Activated T-cell treated with anti-CD3 and anti-CD28 coated beads for 48 hours (primary cell): Measurements from ENCODE around the gene ALDH4A1.

ENCODE experiments used
- DNase-seq: peaks from one replicate; pipeline ENCODE4 v3.0.0-alpha.2; 2020; ENCODE audit warnings: low read depth

Gene ALDH4A1

DNA sequence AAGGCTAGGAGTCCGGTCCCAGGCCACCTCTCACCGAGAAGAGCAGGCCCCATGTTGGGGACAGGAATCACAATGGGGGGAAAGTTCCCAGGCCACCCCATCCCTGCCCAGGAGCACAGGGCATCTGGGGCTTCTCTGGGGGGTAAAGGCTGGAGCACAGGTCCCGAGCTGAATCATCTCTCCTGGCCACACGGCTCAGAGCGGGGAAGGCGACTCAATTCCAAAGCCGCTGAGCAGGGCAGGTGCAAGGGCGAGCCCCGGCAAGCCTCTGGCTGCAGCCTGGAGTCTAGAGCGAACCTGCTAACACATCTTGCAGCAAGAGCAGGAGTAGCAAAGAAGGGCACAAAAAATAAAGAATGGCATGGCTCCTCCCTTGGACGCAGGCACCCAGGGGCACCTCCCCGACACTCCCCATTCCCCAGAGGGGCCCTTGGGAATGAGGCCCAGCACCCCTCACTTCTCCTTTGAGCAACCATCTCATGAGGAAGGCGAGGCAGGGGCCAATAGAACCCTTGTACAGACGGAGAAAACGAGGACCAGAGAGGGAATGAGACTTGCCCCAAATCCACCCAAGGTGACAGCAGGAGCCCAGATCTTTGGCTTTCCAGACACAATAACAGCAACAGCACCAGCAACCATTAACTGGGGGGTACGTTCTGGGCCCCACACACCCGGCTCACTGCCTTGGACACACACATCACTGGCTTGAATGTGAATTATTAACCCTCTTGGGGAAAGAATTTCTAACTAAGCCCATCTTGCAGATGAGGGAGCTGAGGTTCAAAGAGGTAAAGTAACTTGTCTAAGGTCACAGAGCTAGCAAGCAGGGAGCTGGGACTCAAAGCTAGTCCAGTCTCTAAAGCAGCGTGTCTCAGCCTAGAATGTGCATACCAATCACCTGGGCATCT is 20.7 kb upstream of the ALDH4A1 start:
- no peak for DNase-seq

DNA sequence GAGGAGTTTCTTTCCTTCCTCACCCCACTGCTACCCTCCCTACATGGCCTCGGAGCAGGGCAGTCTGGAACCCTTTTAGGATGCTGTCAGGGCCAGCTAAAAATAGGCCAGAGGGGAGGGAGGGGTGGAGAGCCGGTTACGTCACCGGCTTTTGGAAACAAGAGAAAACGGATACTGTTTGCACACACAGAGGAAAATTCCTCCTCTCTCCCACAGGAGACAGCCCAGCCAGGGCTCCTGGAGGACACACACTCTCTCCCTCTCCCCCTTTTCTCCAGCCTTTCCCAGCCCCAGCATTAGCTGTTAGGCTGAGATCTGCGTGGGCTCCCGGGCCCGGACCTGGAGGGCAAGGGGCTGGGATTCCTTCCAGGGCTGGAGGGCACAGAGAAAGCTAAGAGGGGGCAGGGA is 20.0 kb upstream of the ALDH4A1 start:
- no peak for DNase-seq

DNA sequence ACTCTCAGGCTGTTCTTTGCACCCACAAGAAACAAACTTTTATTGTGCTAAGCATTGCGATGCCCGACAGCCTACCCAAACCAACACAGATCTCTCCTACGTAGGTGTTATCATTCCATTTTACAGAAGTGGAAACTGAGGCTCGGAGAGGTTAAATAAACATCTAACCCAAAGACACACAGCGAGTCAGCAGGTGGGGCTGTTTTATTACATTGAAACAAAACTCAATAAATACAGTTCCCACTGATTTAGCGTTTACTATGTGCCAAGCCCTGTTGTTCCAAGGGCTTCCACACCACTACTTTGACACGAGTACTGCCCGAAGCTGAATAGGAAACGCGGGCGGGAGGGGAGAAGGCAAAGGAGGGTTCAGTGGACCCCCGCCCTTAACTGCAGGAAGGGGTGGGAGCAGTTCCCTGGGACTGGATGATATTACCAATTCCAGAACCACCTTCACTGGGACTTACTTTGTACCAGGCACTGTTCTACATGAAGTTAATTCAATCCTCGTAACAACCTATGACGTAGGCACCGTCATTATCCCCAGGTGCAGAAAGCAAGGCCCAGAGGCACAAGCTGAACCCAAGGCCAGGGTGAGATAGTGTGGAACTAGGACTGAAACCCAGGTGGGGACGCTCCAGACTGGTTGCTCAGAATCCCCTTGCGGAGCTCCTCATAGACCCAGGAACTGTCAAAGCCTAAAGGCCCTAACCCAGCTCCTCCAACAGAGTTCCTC is 19.3 kb upstream of the ALDH4A1 start:
- DNase-seq = no peak

DNA sequence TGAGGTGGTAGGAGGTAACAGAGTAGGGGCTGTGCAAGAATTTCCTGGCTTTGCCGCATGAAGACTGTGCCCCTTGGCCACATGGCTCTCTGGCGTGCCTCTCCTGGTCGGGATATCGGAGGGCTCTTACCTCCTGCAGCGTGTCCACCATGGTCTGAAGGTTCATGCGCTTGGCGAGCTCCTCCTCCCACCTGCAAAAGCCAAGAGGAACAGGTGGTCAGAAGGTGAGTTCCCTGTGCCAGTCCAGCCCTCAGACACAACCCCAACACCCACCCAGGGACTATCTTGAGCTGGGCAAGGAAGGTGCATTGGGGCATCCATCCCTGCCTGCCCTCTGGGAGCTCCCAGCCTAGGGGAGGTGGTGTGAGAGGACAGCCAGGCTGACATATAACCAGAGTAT is 18.6 kb upstream of the ALDH4A1 start:
- no peak for DNase-seq

DNA sequence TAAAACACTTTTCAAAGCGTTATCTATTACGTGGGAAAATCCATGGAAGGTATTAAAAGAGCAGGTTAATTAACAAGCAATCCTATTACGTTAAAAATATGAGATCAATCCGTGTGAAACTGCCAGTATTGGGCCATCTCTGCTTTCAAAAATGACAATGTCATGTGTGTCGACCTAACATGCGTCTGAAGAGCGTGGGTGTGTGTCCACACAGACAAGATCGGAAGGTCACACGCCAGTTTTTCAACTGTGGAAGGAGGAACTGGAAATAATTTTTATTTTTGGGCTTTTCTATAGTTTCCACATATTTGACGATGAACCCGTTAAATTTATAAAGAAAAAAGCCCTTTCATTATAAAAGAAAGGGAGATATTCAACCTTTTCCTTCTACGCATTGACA is 17.6 kb upstream of the ALDH4A1 start:
- no peak for DNase-seq

DNA sequence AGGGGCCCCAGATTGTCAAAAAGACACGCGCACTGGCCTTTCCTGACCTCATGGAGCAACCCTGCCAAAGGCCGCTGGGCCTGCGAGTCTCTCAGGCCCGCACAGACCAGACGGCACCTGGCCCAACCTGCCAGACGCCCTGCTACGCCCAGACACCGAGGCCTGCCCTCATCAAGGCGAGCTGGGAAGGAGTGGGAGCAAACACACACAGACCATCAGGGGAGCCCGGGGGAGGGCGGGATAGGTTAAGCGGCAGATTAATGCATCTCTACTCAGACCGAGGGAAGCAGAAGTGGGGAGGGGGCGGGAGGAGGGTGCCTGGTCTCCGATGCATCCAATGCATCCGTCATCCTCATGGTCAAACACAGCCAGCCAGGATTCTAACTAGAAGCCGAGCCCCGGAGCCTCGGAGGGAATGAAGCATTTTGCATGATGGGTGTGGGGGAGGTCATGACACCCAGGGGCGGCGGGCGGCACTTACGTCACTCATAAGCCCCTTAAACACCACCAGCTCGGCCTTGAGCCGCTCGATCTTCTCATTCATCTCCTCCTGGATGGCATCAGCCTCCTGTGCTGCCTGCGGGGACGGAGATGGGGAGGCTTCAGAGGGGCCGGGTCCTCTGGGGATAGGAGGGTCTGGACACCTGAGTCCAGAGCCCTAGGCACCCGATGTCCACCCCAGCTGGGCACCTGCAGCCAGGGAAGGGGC is 17.0 kb upstream of the ALDH4A1 start:
- DNase-seq = no peak

DNA sequence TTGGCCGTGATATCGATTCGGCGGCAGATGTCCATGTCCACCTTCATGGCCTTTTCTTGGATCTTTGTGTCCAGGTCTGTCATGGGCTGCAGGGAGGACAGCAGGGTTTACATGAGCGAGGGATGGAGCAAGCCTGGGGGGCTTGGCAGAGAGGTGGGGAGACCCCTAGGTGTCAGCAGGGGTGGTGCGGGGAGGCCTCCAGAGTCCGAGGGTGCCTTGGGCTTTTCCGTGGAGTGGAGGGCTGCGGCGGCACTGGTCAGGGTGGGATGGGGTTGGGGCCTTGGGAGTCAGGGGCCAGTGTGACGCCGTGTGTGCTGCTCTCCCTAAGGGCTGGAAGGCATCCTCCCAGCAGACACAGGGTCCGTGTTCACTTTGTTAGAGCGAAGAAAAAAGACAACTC is 16.1 kb upstream of the ALDH4A1 start:
- DNase-seq = no peak

DNA sequence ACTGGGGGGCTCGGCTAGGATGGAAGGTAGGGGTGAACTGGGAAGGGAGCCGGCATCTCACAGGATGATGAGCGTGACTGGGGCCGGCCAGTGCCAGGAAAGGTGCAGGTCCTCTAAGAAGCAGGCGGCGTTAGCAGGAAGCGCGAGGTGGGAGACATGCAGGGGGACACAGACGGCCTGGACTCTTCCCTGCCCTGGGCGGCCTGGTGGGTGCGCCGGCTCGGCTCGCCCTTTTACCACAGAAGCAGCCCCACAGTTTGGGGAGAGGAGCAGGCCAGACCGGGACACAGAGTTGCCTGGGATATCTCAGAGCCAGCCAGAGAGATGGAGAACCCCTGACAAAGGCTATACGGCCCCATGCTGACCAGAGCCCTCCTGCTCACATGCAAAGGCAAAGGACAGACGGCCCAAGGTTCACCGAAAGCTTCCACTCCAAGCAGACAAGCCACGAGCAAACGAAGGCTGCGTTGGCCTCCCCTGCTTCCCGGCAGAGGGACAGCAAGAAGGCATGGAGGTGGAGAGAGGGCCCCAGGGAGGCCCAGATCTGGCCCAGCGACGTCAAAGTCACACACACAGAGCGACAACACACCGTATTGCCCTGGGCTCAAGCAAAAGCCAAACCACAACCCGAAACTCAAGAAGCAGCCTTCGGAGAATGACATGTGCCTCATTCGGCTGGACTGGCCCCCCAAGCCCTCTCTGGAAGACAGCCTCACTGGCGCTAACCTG is 14.9 kb upstream of the ALDH4A1 start:
- DNase-seq = no peak

DNA sequence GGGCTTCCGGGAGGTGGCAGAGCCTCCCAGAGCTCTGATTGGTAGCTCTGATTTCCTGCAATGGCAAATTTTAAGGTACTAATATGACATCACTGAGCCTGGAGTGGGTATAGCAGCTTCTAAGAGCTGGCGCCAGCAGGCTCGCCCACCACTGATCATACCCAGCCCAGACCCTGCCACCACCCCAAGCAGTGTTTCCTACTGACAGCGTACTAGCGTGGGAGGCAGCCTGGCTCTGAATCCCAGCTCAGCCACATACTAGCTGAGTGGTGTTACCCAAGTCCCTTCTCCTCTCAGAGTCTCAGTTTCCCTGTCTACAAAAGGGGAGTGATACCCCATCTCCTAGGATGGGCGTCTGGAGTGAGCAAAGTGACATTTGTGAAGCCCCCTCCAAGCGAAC is 13.0 kb upstream of the ALDH4A1 start:
- DNase-seq = no peak

DNA sequence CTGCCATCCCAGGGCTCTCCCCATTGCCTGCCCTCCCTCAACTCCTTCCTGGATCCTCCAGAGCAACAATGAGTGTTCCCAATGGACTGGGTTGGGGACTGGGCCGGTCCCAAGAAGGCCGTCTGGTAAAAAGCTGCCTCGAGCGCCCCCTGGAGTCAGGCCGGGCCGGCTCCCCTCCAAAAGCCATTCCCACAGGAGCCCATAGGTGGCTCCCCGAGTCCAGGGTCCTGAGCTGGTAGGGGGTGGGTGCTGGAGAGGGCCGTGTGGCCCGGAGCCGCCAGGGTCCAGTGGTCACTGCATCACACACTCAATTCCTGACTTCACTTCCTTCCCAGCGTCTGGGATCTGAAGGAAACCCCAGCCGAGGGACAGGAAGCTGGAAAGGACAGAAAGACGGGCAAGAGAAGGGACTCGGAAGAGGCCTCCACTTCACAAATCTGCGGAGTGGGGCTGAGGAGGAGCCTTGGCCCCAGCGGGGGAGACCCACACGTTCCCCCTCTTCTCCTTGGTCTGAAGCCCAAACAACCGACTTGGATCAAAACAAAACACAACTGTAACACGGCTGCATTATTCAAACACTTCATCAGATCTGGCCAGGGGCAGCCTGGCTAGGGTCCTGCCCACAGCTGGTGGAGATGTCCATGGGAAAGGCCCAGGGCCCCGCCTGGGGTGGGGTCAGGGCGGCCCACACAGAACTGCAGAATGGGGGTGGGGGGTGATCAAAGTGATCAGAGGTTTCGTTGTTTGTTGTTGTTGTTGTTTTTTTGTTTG is 10.9 kb upstream of the ALDH4A1 start:
- DNase-seq = peak; percentile 72

DNA sequence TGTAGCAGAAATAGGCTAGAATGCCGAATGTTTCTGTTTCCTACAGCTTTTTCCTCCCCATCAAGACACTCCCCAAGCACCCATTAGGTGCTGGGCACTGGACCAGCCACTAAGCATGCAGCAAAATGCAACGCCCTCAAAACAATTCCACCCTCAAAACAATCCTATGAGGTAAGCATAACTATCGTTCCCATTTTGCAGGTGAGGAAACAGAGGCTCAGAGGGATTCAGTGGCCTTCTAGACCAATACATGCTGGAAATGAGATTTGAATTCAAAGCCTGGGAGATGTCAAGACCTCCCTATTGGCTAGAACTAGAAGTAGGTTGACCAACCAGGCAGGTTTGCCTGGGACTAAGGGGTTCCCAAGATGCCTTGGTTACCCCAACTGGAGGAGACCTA is 10.2 kb upstream of the ALDH4A1 start:
- no peak for DNase-seq

DNA sequence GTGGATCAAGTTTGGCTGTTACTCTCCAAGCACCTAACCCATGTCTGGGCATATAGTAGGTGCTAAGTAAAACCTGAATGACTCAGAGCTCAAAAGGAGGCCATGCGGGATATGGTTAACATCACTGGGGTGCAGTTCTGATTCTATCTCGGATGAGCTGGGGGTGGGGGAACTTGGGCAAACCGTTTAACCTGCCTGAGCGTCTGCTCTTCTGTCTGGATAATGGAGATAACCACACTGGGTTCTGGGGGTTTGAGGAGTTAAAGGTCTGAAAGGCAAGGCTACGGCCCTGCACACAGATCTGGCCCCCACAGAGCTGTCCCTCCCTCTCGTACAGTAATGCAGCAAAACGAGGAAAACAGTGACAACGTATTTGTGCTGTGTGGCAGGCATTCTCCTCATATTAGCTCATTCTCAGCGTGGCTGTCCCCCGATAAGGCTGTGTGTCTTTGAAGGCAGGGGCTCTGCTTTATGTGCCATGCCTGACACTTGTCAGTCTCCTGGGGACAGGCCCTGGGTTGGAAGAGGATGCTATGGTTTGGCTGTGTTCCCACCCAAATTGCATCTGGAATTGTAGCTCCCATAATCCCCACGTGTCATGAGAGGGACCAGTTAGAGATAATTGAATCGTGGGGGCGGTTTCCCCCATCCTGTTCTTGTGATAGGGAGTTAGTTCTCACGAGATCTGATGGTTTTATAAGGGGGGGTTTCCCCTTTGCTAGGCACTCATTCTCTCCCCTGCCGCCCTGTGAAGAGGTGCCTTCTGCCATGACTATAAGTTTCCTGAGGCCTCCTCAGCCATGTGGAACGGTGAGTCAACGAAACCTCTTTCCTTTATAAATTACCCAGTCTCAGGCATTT is 6.8 kb upstream of the ALDH4A1 start:
- peak; percentile 23 for DNase-seq

DNA sequence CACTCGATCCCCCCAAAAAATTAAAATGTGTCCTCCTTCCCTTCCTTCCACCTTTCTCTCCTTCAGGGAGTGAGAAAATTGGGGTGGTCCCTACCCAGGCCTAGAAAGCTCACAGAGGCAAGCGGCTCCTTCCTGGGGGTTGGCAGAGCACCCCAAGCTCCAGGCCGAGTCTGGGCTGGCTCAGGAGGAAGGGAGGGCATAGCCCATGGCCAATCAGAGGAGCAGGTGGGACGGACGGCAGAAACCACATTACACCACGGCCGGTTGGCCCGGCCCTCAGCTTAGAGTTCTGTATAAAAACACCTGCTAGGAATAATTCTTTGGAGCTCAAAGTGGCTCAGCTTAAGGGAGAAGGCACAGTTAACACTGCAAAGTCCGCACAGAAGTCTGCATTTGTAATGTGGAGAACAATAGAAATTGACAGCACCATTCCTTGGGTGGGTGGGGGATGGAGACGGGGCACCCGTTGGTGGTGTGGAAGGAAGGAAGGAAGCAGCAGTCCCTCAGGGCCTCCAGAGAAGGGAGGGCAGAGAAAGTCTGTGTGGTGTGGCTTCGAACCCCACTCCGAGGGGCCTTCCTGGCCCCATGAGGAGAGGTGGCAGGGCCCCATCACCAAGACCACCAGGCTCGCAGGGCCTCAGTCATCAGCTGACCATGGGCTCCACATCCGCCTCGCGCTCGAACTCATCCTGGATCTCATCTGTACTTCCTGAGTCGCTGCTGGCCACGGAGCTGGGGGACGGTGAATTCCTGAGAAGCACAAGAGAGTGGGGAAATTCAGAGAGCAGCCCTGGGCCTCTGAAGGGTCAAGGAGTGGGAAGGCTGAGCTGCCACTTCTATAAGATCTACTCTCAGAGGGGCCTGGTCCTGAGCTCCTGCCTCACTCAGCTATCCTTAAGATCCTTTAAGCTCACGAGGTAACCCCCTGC is 5.8 kb upstream of the ALDH4A1 start:
- DNase-seq = no peak

DNA sequence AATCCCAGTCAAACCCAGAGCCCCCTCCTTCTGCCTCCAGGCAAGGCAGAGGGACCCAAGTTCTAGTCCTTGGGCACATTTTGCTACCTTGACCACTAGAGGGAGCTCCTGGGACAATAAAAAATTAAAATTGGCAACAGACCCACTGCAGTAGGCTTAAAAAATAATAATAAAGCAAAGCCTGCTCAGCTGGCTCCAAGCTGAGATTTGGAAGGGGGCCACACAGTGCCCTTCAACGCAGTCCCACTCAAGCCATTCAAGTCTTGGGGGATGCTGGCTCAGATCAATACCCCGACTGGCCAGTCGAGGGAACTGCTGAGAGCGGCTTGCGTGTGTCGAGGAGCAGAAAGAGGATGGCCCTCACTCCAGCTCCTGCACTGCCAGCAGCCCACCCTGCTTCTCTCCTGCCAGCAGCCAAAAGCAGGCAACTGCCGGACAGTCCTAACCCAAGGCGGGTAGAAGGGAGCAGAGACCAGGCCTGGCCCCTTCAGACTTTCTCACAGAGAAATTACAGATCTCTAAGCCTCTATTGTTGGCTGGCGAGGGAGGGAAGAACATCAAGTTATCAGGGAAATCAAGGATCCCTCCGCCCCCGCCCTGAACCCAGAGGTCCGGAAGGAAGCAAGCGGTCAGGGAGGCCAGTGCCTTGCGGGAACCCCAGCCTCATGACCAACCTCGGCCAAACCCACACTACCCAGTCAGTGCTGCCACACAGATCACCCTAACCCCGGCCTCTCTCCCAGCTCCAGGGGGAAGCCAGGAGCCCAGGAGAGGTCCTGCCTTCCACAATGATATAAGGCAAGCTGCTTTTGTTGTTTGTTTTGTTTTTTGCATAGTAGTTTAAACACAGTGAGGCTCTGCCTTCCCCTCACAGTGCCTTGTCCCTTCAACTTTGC is 4.9 kb upstream of the ALDH4A1 start:
- DNase-seq = peak; percentile 44

DNA sequence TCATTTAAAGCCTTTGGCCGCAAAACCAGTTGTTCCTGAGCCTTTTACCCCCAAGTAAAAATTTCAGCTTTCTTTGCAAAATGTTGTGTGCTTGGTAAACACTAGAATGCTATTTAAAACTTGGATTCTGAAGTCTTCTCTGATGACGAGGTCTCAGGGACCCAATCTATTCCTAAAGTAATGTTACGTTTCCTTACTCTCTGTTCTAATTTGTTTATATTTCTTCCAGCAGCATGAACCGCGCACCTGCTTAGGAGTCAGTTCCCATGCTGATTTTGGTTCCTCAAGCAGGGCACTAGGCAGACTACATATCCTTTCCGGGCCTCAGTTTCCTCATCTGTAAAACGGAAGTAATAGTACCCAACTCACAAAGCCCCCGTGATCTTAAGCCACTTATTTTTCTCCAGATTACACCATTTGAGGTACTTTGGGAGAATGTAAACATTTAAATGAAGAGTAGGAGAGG is 969 bp upstream of the ALDH4A1 start:
- no peak for DNase-seq

DNA sequence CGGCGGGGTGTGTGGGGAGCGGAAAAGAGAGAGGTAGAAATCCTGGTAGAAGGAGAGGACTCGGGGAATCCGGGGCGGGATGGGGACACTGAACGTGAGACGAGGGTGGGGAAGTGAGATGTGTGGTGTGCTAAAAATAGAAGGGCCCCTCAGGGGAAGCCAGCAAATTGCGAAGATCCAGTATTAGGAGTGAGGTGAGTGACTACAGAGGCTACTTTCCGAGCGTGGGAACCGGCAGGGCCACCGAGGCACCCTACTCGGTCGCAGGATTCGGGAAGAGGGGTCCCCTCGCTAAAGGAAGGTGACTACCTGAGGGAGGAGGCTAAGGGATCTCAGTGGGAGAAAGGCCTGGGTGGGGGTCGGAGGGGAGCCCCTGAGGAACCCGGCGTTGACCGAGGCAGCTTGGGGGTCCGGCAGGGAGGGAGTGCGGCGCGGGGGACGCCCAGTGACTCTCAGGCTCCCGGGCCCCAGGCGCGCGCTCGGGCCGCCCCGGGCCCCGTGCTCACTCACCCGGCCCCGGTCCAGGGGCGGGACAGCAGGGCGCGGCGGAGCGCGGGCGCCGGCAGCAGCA is 318 bp downstream of the ALDH4A1 start:
- DNase-seq = no peak

DNA sequence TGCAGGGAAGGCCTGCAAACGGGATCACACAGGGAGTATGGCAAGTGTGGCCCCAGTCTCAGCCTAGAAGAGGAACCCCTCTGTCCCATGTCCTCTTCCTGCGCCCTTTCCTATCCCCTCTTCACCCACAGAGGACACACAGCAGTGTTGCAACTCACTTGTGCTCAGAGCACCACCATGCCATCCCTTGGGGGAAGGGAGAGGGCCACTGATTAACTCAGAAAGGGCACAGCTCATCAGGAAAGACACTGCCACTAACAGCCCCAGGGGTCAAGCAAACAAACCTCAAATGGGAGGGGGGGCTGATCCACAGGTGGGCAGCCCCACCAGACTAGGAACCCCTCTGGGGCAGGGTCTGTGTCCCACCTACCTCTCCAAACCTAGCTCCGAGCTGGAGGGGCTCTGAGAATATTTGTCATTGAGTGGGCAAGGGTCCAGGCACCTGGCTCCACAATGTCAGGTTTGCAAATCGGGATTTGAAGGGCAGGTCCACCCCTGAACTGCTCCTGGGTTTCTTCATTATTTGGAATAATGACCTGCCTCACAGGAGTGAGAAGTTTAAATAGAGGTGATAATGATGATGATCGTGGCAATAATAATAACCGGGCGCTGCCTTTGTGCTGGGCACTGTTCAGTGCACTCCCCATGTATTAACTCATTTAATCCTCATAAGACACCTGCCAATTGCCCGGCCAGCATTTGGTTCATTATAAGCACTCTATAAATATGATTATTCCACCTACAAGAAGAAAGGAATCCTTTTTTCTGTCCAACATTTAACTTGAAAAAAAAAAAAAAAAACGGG is 1.0 kb downstream of the ALDH4A1 start:
- DNase-seq = no peak
